ENCODE measurements around the gene RASD2. TPM values are rescaled to one million over a fixed set of nuclear protein-coding genes. Genes with fewer than 3 reads are reported as not detected.

RASD2 gene
- total and polyA plus RNA-seq, 2 experiments from 2014 or later = 1.2 to 3.6 TPM

DNA sequence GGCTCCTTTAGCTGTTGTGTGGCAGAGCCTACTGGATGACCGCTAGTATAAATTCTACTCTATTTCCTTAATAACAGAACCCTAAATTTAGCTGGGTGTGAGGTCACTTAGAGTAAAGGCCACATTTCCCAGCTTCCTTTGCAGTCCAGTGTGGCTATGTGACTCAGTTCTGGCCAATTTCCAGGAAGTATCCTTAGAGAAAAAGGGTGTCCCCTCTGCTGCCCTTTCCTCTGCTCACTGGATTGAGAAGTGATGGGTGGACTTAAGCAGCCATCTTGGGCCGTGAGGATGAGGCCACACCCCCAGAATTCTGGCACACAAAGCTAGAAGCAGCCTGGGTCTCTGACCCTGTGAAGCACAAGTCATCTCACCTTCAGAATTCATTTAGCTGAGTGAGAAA, 11.7 kb upstream of the RASD2 start:
- H3K36me3 Mint-ChIP-seq (ENCODE audit: low read depth) = no peaks in the 10 kb centered on the region
- peaks cover 15% of the 10 kb centered on the region for H3K4me1 Mint-ChIP-seq
- Histone ChIP-seq H3K4me1 (ENCODE audit: insufficient read depth) (no peaks in the 10 kb centered on the region), H4K20me1 (replicated peaks; ENCODE audit: insufficient read depth) (no peaks in the 10 kb centered on the region), H3K79me2 (replicated peaks; ENCODE audit: insufficient read depth) (no peaks in the 10 kb centered on the region), H3K4me3 (no peak overlapping the region), H3K36me3 (ENCODE audit: insufficient read depth) (no peaks in the 10 kb centered on the region), H3K4me2 (no peak overlapping the region), H2AFZ (no peak overlapping the region), H3F3A (replicated peaks; ENCODE audit: low read depth) (no peaks in the 10 kb centered on the region), H3K9me2 (ENCODE audit: insufficient read depth) (no peaks in the 10 kb centered on the region), H3K27ac (ENCODE audit: low read depth) (no peak overlapping the region), H3K27me3 (ENCODE audit: insufficient read depth) (no peaks in the 10 kb centered on the region)
- no peak overlapping the region for H3K27ac Mint-ChIP-seq
- H3K9me3 Mint-ChIP-seq = 0 out of 3 replicates have a peak, but pooled peaks cover 4% of the 10 kb centered on the region
- DNase-seq (ENCODE audit: low spot score) (no peak), ATAC-seq (no peak)
- no peak overlapping the region for H3K4me3 Mint-ChIP-seq
- TF ChIP-seq ZNF114 (CRISPR knock-in tag; IDR thresholded peaks at IDR 0.05) = no peak
- TF ChIP-seq, protein P1, sequence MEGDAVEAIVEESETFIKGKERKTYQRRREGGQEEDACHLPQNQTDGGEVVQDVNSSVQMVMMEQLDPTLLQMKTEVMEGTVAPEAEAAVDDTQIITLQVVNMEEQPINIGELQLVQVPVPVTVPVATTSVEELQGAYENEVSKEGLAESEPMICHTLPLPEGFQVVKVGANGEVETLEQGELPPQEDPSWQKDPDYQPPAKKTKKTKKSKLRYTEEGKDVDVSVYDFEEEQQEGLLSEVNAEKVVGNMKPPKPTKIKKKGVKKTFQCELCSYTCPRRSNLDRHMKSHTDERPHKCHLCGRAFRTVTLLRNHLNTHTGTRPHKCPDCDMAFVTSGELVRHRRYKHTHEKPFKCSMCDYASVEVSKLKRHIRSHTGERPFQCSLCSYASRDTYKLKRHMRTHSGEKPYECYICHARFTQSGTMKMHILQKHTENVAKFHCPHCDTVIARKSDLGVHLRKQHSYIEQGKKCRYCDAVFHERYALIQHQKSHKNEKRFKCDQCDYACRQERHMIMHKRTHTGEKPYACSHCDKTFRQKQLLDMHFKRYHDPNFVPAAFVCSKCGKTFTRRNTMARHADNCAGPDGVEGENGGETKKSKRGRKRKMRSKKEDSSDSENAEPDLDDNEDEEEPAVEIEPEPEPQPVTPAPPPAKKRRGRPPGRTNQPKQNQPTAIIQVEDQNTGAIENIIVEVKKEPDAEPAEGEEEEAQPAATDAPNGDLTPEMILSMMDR (conservative IDR thresholded peaks at IDR 0.05; ENCODE audit: low read depth in 2 of 2) = no peak
- TF ChIP-seq NANOG (IDR thresholded peaks at IDR 0.05; ENCODE audit: borderline replicate concordance) = no peak
- TF ChIP-seq POLR2AphosphoS5 (IDR thresholded peaks at IDR 0.05; ENCODE audit: low read depth) = no peak
- TF ChIP-seq, protein P2, sequence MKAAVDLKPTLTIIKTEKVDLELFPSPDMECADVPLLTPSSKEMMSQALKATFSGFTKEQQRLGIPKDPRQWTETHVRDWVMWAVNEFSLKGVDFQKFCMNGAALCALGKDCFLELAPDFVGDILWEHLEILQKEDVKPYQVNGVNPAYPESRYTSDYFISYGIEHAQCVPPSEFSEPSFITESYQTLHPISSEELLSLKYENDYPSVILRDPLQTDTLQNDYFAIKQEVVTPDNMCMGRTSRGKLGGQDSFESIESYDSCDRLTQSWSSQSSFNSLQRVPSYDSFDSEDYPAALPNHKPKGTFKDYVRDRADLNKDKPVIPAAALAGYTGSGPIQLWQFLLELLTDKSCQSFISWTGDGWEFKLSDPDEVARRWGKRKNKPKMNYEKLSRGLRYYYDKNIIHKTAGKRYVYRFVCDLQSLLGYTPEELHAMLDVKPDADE (IDR thresholded peaks at IDR 0.05) = no peak
- TF ChIP-seq STAT1 (IDR thresholded peaks at IDR 0.05; ENCODE audit: unreplicated experiment) = no peak
- H3K27me3 Mint-ChIP-seq (ENCODE audit: insufficient read depth, low read depth, poor library complexity) = peaks cover 10% of the 10 kb centered on the region

DNA sequence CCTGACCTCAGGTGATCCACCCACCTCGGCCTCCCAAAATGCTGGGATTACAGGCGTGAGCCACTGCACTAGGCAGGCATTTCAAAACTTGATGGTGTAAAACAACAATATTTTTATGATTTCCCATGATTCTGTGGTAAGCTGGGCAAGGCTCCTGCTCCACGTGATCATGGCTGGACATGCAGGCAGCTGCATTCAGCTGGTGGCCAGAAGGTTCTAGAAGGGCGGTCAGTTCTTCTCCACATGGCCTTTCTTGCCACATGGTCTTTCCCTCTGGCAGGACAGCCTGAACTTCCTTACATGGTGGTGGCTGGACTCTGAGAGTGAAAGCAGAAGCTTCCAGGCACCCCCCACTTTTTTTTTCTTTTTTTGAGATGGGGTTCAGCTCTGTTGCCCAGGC, 9.9 kb upstream of the RASD2 start:
- TF ChIP-seq EZH2 (IDR thresholded peaks at IDR 0.05; ENCODE audit: low read depth, unreplicated experiment) = no peak
- TF ChIP-seq EZH2phosphoT487 (IDR thresholded peaks at IDR 0.05; ENCODE audit: unreplicated experiment) = no peak
- TF ChIP-seq ZNF331 (CRISPR knock-in tag; IDR thresholded peaks at IDR 0.05; ENCODE audit: low read depth) = no peak
- TF ChIP-seq, protein P3, sequence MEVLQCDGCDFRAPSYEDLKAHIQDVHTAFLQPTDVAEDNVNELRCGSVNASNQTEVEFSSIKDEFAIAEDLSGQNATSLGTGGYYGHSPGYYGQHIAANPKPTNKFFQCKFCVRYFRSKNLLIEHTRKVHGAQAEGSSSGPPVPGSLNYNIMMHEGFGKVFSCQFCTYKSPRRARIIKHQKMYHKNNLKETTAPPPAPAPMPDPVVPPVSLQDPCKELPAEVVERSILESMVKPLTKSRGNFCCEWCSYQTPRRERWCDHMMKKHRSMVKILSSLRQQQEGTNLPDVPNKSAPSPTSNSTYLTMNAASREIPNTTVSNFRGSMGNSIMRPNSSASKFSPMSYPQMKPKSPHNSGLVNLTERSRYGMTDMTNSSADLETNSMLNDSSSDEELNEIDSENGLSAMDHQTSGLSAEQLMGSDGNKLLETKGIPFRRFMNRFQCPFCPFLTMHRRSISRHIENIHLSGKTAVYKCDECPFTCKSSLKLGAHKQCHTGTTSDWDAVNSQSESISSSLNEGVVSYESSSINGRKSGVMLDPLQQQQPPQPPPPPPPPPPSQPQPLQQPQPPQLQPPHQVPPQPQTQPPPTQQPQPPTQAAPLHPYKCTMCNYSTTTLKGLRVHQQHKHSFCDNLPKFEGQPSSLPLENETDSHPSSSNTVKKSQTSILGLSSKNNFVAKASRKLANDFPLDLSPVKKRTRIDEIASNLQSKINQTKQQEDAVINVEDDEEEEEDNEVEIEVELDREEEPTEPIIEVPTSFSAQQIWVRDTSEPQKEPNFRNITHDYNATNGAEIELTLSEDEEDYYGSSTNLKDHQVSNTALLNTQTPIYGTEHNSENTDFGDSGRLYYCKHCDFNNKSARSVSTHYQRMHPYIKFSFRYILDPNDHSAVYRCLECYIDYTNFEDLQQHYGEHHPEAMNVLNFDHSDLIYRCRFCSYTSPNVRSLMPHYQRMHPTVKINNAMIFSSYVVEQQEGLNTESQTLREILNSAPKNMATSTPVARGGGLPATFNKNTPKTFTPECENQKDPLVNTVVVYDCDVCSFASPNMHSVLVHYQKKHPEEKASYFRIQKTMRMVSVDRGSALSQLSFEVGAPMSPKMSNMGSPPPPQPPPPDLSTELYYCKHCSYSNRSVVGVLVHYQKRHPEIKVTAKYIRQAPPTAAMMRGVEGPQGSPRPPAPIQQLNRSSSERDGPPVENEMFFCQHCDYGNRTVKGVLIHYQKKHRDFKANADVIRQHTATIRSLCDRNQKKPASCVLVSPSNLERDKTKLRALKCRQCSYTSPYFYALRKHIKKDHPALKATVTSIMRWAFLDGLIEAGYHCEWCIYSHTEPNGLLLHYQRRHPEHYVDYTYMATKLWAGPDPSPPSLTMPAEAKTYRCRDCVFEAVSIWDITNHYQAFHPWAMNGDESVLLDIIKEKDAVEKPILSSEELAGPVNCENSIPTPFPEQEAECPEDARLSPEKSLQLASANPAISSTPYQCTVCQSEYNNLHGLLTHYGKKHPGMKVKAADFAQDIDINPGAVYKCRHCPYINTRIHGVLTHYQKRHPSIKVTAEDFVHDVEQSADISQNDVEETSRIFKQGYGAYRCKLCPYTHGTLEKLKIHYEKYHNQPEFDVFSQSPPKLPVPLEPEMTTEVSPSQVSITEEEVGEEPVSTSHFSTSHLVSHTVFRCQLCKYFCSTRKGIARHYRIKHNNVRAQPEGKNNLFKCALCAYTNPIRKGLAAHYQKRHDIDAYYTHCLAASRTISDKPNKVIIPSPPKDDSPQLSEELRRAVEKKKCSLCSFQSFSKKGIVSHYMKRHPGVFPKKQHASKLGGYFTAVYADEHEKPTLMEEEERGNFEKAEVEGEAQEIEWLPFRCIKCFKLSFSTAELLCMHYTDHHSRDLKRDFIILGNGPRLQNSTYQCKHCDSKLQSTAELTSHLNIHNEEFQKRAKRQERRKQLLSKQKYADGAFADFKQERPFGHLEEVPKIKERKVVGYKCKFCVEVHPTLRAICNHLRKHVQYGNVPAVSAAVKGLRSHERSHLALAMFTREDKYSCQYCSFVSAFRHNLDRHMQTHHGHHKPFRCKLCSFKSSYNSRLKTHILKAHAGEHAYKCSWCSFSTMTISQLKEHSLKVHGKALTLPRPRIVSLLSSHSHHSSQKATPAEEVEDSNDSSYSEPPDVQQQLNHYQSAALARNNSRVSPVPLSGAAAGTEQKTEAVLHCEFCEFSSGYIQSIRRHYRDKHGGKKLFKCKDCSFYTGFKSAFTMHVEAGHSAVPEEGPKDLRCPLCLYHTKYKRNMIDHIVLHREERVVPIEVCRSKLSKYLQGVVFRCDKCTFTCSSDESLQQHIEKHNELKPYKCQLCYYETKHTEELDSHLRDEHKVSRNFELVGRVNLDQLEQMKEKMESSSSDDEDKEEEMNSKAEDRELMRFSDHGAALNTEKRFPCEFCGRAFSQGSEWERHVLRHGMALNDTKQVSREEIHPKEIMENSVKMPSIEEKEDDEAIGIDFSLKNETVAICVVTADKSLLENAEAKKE (CRISPR knock-in tag; IDR thresholded peaks at IDR 0.05) = no peak
- TF ChIP-seq CREB1 (CRISPR knock-in tag; IDR thresholded peaks at IDR 0.05; ENCODE audit: low read depth) = no peak
- TF ChIP-seq, protein P1 (conservative IDR thresholded peaks at IDR 0.05; ENCODE audit: low read depth in 2 of 2) = no peak
- no peak for TF ChIP-seq POLR2AphosphoS5 (IDR thresholded peaks at IDR 0.05; ENCODE audit: low read depth)
- no peak overlapping the region for H3K27ac ChIP-seq (ENCODE audit: low read depth)
- DNase-seq (ENCODE audit: low spot score) (no peak), ATAC-seq (no peak)
- Mint-ChIP-seq H3K27ac (no peak overlapping the region), H3K9me3 (0 out of 3 replicates have a peak, but pooled peaks cover 4% of the 10 kb centered on the region), H3K4me1 (peaks cover 21% of the 10 kb centered on the region), H3K36me3 (ENCODE audit: low read depth) (no peaks in the 10 kb centered on the region), H3K4me3 (no peak overlapping the region), H3K27me3 (ENCODE audit: insufficient read depth, low read depth, poor library complexity) (peaks cover 14% of the 10 kb centered on the region)
- H3F3A ChIP-seq (replicated peaks; ENCODE audit: low read depth) = no peaks in the 10 kb centered on the region
- H3K79me2 ChIP-seq (replicated peaks; ENCODE audit: insufficient read depth) = no peaks in the 10 kb centered on the region
- no peaks in the 10 kb centered on the region for H3K36me3 ChIP-seq (ENCODE audit: insufficient read depth)
- no peaks in the 10 kb centered on the region for H3K4me1 ChIP-seq (ENCODE audit: insufficient read depth)
- H3K4me2 ChIP-seq = no peak overlapping the region
- H3K9me2 ChIP-seq (ENCODE audit: insufficient read depth) = no peaks in the 10 kb centered on the region
- H3K4me3 ChIP-seq = no peak overlapping the region
- H4K20me1 ChIP-seq (replicated peaks; ENCODE audit: insufficient read depth) = no peaks in the 10 kb centered on the region
- H2AFZ ChIP-seq = no peak overlapping the region
- no peaks in the 10 kb centered on the region for H3K27me3 ChIP-seq (ENCODE audit: insufficient read depth)

All from GM23338 (cell line).